Measurements from ENCODE around the gene ARAP1.

Gene ARAP1

DNA sequence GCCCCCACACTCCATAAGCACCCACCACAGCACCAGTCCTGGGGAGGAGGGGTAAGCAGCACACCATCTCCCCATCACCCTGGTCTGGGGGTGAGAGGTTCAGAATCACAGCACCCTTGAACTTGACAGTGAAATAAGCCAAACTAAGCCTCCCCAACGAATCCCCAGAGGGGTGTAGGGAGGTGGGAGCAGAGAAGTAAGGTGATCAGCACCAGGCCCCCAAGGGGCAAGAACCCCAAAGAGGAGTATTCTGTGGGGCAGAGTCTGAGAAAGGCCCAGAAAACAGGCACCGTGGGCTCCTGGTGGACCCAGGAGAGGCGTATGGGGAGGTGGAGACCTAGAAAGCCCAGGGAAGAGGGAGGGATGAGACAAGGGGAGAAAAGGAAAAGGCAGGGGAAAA lies 30.9 kb downstream of the ARAP1 start:
- peak overlapping the region; percentile 39 for H3K4me3 Mint-ChIP-seq
- H3K27me3 Mint-ChIP-seq (ENCODE audit: low read depth, poor library complexity), result no peaks in the 10 kb centered on the region
- DNase-seq, result no peak
- no peaks in the 10 kb centered on the region for H3K36me3 Mint-ChIP-seq (ENCODE audit: low read depth)
- no peaks in the 10 kb centered on the region for H3K9me3 Mint-ChIP-seq
- peaks cover 45% of the 10 kb centered on the region for H3K4me1 Mint-ChIP-seq
- no peak overlapping the region for H3K27ac Mint-ChIP-seq
- TF ChIP-seq, protein P1, sequence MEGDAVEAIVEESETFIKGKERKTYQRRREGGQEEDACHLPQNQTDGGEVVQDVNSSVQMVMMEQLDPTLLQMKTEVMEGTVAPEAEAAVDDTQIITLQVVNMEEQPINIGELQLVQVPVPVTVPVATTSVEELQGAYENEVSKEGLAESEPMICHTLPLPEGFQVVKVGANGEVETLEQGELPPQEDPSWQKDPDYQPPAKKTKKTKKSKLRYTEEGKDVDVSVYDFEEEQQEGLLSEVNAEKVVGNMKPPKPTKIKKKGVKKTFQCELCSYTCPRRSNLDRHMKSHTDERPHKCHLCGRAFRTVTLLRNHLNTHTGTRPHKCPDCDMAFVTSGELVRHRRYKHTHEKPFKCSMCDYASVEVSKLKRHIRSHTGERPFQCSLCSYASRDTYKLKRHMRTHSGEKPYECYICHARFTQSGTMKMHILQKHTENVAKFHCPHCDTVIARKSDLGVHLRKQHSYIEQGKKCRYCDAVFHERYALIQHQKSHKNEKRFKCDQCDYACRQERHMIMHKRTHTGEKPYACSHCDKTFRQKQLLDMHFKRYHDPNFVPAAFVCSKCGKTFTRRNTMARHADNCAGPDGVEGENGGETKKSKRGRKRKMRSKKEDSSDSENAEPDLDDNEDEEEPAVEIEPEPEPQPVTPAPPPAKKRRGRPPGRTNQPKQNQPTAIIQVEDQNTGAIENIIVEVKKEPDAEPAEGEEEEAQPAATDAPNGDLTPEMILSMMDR (IDR thresholded peaks at IDR 0.05), result no peak

- TF ChIP-seq, protein P1 (IDR thresholded peaks at IDR 0.05), result no peak
- Mint-ChIP-seq H3K27ac (peak overlapping the region; percentile 49), H3K9me3 (no peaks in the 10 kb centered on the region), H3K4me1 (peaks cover 49% of the 10 kb centered on the region), H3K27me3 (ENCODE audit: low read depth, poor library complexity) (no peaks in the 10 kb centered on the region), H3K4me3 (no peak overlapping the region), H3K36me3 (ENCODE audit: low read depth) (no peaks in the 10 kb centered on the region)
- DNase-seq, result no peak
Observed at GRCh38 chr11:72720784-72721183, 31.4 kb downstream of the ARAP1 start.

DNA sequence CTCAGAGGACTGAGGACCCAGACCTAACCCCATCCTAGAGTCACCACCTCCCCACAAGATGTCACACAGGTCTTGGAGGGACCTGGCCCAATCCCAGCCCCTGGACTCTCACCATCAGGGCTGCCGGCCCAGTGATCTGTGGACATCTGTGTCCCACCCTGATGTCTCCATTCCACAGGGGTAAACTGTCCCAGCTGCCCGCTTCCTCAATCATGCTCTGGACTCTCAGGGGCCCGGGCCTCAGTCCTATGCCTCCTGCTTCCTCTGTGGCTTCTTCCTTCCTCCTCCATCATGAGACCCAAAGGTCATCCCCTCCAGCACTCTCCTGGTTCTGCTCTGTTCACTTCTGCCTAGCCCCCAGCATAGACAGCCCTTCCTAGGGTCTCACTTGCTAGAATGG lies 32.2 kb downstream of the ARAP1 start:
- H3K36me3 Mint-ChIP-seq (ENCODE audit: low read depth), result no peaks in the 10 kb centered on the region
- no peaks in the 10 kb centered on the region for H3K27me3 Mint-ChIP-seq (ENCODE audit: low read depth, poor library complexity)
- no peak for DNase-seq
- TF ChIP-seq, protein P1 (IDR thresholded peaks at IDR 0.05), result no peak
- H3K4me3 Mint-ChIP-seq, result no peak overlapping the region
- peaks cover 44% of the 10 kb centered on the region for H3K4me1 Mint-ChIP-seq
- H3K9me3 Mint-ChIP-seq, result no peaks in the 10 kb centered on the region
- H3K27ac Mint-ChIP-seq, result peak overlapping the region; percentile 49

DNA sequence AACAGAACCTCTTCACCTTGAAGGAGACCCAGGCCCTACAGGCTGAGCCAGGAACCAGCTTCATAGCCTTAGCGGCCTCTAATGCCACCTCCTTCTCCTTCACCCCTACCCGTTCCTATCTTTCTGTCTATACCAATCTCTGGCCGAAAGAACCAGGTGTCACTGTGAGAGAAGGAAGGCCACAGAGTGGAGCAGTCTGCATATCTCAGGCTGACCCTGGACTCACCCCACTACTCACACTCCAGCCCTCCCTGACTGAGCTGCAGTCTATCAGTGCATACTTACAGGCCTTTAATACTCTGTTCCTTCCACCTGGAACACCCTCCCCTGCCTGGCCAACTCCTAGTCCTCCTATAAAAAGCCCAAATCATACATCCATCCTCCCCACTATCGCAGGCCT lies 32.7 kb downstream of the ARAP1 start:
- Mint-ChIP-seq H3K27ac (peak overlapping the region; percentile 49), H3K9me3 (no peaks in the 10 kb centered on the region), H3K4me3 (no peak overlapping the region), H3K36me3 (ENCODE audit: low read depth) (peaks cover 3% of the 10 kb centered on the region), H3K4me1 (peaks cover 47% of the 10 kb centered on the region), H3K27me3 (ENCODE audit: low read depth, poor library complexity) (no peaks in the 10 kb centered on the region)
- DNase-seq, result no peak
- TF ChIP-seq, protein P1 (IDR thresholded peaks at IDR 0.05), result no peak

GRCh38 chr11:72719144-72719543 lies 33.1 kb downstream of the ARAP1 start:
- H3K36me3 Mint-ChIP-seq (ENCODE audit: low read depth), result peaks cover 7% of the 10 kb centered on the region
- peak overlapping the region; percentile 49 for H3K27ac Mint-ChIP-seq
- peaks cover 51% of the 10 kb centered on the region for H3K4me1 Mint-ChIP-seq
- DNase-seq, result no peak
- H3K4me3 Mint-ChIP-seq, result no peak overlapping the region
- H3K9me3 Mint-ChIP-seq, result no peaks in the 10 kb centered on the region
- TF ChIP-seq, protein P1 (IDR thresholded peaks at IDR 0.05), result no peak
- H3K27me3 Mint-ChIP-seq (ENCODE audit: low read depth, poor library complexity), result no peaks in the 10 kb centered on the region

GRCh38 chr11:72718101-72718501 lies 34.1 kb downstream of the ARAP1 start:
- peaks cover 58% of the 10 kb centered on the region for H3K4me1 Mint-ChIP-seq
- no peak overlapping the region for H3K27ac Mint-ChIP-seq
- H3K9me3 Mint-ChIP-seq, result no peaks in the 10 kb centered on the region

More at GRCh38 chr11:72718101-72718501, 34.1 kb downstream of the ARAP1 start:
- TF ChIP-seq, protein P1 (IDR thresholded peaks at IDR 0.05), result no peak
- H3K27me3 Mint-ChIP-seq (ENCODE audit: low read depth, poor library complexity), result no peaks in the 10 kb centered on the region
- DNase-seq, result no peak
- H3K4me3 Mint-ChIP-seq, result no peak overlapping the region
- H3K36me3 Mint-ChIP-seq (ENCODE audit: low read depth), result peaks cover 7% of the 10 kb centered on the region

Measured in nephron progenitor cell (in vitro differentiated cells).